ENCODE results near the gene NRG2.

The NRG2 gene

GRCh38 chr5:139885172-139885856 is 157.8 kb downstream of the NRG2 start:
- no peaks in the 10 kb centered on the region for H3K27me3 ChIP-seq
- no peak for DNase-seq
- intact Hi-C loops (cut with DNase I; ENCODE audit: low total_unique reads) = no loop called here
- H3K4me3 ChIP-seq = no peak overlapping the region
- H3K27ac ChIP-seq = no peak overlapping the region
- H3K4me1 ChIP-seq = peaks cover 0 to 7% (median 4%) of the 10 kb centered on the region in 4 donors
- TF ChIP-seq CTCF (IDR thresholded peaks at IDR 0.05) = no peak
- no peaks in the 10 kb centered on the region for H3K9me3 ChIP-seq
- peaks cover 0 to 17% (median 0%) of the 10 kb centered on the region in 3 donors for H3K36me3 ChIP-seq

- no peaks in the 10 kb centered on the region for H3K27me3 ChIP-seq
- no peaks in the 10 kb centered on the region for H3K9me3 ChIP-seq
- no peak overlapping the region for H3K27ac ChIP-seq
- H3K4me3 ChIP-seq = no peak overlapping the region
- intact Hi-C loops (cut with DNase I; ENCODE audit: low total_unique reads) = no loop called here
- H3K36me3 ChIP-seq = peaks cover 0 to 17% (median 0%) of the 10 kb centered on the region in 3 donors
- peaks cover 0 to 8% (median 4%) of the 10 kb centered on the region in 4 donors for H3K4me1 ChIP-seq
- no peak for TF ChIP-seq CTCF (IDR thresholded peaks at IDR 0.05)
- no peak for DNase-seq
Observed at GRCh38 chr5:139884734-139885133, 158.4 kb downstream of the NRG2 start.

- no peaks in the 10 kb centered on the region for H3K9me3 ChIP-seq
- TF ChIP-seq CTCF (IDR thresholded peaks at IDR 0.05) = no peak
- no peak overlapping the region for H3K27ac ChIP-seq
- no peak for DNase-seq
- intact Hi-C loops (cut with DNase I; ENCODE audit: low total_unique reads) = no loop called here
- H3K4me3 ChIP-seq = no peak overlapping the region
- H3K36me3 ChIP-seq = peaks cover 0 to 17% (median 0%) of the 10 kb centered on the region in 3 donors
- H3K4me1 ChIP-seq = peaks cover 0 to 8% (median 4%) of the 10 kb centered on the region in 4 donors
- no peaks in the 10 kb centered on the region for H3K27me3 ChIP-seq
Observed at GRCh38 chr5:139884144-139884543, 159.0 kb downstream of the NRG2 start.

GRCh38 chr5:139882961-139883539 is 160.0 kb downstream of the NRG2 start:
- no peak for DNase-seq
- H3K9me3 ChIP-seq = no peaks in the 10 kb centered on the region

GRCh38 chr5:139882316-139882715 is 160.8 kb downstream of the NRG2 start:
- intact Hi-C loops (cut with DNase I; ENCODE audit: low total_unique reads) = no loop called here
- Histone ChIP-seq H3K9me3 (no peaks in the 10 kb centered on the region), H3K4me3 (no peak overlapping the region), H3K36me3 (peaks cover 0 to 25% (median 0%) of the 10 kb centered on the region in 3 donors), H3K27ac (no peak overlapping the region), H3K27me3 (no peaks in the 10 kb centered on the region), H3K4me1 (peaks cover 0 to 8% (median 4%) of the 10 kb centered on the region in 4 donors)
- TF ChIP-seq CTCF (IDR thresholded peaks at IDR 0.05) = no peak
- DNase-seq = no peak

More at GRCh38 chr5:139882961-139883539, 160.0 kb downstream of the NRG2 start:
- H3K4me1 ChIP-seq = peaks cover 0 to 8% (median 4%) of the 10 kb centered on the region in 4 donors
- intact Hi-C loops (cut with DNase I; ENCODE audit: low total_unique reads) = no loop called here
- H3K36me3 ChIP-seq = peaks cover 0 to 17% (median 0%) of the 10 kb centered on the region in 3 donors
- no peaks in the 10 kb centered on the region for H3K27me3 ChIP-seq
- no peak for TF ChIP-seq CTCF (IDR thresholded peaks at IDR 0.05)
- H3K27ac ChIP-seq = no peak overlapping the region
- H3K4me3 ChIP-seq = no peak overlapping the region

Measured in tibial artery (tissue), 4 donors.